Astrocyte of the cerebellum (primary cell): Measurements from ENCODE around the gene MRPS18C.
A peak's percentile ranks its signal among the peaks of the same experiment; 100 is the strongest.

Experiments
- DNase-seq: peaks from one replicate; pipeline ENCODE4 v3.0.0-alpha.2; 2011; ENCODE audit warnings: low read depth
- H3K4me3 ChIP-seq: 2 replicates; pipeline ENCODE4 v1.5.1; 2011; ENCODE audit warnings: mild to moderate bottlenecking, low read depth, low read length, moderate library complexity
- in situ Hi-C: cut with HindIII; loops from 2 replicates; pipeline ENCODE4 v1.10.0; 2017; ENCODE audit warnings: low sequenced_read_pairs
- TF ChIP-seq, protein P1 (sequence below): IDR thresholded peaks from 2 replicates; pipeline ENCODE4 v1.5.1; 2012; ENCODE audit warnings: low read length, low read depth, moderate library complexity, mild to moderate bottlenecking; ENCODE audit errors: missing control alignments

MRPS18C gene

DNA sequence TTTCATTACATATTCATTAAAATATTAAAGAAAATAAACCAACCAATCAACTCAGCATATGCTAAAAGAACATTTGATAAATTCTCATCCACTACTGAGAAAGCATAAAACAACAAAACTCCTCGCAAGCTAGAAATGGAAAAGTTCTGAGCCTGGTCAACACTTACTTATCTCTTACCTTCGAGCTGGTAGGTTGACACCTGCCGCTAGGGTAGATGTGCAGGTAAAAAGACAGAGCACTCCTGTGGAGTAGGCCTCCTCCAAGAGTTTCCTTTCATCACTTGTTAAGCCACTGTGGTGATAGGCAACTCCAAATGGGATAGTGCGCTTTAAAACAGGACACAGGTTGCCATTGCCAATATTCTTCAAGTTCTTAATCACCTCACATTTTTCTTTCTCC is 19.2 kb upstream of the MRPS18C start:
- in situ Hi-C loops: no loop called here
- H3K4me3 ChIP-seq: no peak overlapping the region
- DNase-seq: no peak
- TF ChIP-seq, protein P1, sequence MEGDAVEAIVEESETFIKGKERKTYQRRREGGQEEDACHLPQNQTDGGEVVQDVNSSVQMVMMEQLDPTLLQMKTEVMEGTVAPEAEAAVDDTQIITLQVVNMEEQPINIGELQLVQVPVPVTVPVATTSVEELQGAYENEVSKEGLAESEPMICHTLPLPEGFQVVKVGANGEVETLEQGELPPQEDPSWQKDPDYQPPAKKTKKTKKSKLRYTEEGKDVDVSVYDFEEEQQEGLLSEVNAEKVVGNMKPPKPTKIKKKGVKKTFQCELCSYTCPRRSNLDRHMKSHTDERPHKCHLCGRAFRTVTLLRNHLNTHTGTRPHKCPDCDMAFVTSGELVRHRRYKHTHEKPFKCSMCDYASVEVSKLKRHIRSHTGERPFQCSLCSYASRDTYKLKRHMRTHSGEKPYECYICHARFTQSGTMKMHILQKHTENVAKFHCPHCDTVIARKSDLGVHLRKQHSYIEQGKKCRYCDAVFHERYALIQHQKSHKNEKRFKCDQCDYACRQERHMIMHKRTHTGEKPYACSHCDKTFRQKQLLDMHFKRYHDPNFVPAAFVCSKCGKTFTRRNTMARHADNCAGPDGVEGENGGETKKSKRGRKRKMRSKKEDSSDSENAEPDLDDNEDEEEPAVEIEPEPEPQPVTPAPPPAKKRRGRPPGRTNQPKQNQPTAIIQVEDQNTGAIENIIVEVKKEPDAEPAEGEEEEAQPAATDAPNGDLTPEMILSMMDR: no peak

DNA sequence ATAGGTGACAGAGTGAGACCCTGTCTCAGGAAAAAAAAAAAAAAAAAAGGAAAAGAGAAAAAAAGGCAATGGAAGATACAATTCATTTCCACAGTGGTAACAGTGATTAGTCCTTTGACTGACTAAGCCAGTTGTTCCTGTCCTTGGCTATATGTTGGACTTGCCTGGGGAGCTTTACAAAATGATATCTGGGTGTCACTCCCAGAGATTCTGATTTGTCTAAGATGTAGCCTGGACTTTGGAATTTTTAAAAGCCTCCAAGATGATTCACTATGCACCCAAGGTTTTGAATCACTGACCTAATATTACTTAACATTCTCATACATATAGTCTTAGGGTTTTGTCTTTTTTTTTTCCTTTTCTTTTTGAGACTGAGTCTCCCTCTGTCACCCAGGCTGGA is 17.1 kb upstream of the MRPS18C start:
- TF ChIP-seq, protein P1: no peak
- in situ Hi-C loops: no loop called here
- no peak overlapping the region for H3K4me3 ChIP-seq
- no peak for DNase-seq

DNA sequence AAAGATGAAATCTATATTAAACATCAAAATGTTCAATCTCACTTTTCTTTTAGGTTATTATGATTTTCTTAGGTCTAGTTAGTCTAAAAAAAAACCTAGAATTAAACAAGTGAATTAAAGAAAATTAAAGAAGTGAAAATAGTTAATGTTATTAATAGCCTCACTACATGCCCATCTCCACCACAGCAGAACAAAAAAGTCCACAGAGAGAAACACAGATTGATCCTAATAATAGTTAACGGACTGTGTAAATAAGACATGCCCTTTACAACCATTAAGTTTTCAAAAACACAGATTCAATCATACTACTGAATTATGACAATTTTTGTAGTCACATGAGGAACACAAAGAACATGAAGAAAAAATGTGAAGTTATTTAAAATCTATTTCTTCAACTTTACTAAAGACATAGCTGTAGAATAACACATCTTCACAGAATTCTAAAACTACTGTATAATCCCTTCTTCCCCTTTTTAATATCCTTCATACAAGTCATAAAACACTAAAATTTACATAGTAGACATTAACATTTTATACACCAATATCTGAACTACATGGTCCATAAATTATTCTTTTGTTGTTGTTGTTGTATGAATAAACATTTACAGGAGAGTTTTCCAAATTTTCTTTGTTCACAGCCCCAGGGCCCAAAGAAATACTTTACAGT is 15.6 kb upstream of the MRPS18C start:
- TF ChIP-seq, protein P1: no peak
- DNase-seq: no peak
- H3K4me3 ChIP-seq: no peak overlapping the region
- in situ Hi-C loops: no loop called here

DNA sequence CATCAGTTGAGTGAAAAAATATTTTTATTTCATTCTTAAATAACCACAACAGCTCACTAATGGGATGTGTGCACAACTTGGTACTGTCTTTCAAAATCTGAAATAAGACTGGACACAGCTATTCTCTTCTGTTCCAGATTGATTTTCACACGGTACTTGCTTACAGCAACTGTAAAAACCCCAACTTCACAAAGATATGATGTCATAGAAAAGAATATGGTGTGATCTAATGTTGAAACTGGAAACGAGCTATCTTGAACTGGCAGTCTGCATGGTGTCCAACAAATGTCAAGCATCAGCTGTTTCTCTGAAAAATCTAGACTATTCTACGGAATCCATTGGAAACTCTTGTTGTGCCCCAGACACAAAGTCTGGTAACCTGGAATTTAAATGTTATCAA is 15.0 kb upstream of the MRPS18C start:
- H3K4me3 ChIP-seq: no peak overlapping the region
- no peak for DNase-seq
- in situ Hi-C loops: no loop called here
- TF ChIP-seq, protein P1: no peak

DNA sequence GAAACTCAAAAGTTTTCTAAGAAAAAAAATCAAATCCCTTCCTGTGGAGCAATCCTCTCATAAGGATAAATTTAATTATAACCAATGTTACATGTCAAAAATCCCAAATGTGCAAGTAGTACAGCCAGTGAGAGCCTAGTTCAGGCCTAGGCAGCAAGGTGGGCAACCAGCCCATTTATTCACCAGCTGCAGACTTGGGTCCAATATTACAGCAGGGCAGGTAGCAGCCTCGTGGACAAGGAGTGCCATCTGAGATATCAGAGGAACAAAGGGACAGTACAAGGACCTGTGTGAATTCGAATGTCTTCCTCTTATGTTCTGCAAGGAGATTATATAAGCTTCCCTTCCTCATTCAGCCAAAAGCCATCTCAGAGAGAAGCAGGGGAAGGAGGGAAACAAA is 6.8 kb upstream of the MRPS18C start:
- no peak for DNase-seq
- H3K4me3 ChIP-seq: no peak overlapping the region
- TF ChIP-seq, protein P1: no peak
- in situ Hi-C loops: no loop called here

DNA sequence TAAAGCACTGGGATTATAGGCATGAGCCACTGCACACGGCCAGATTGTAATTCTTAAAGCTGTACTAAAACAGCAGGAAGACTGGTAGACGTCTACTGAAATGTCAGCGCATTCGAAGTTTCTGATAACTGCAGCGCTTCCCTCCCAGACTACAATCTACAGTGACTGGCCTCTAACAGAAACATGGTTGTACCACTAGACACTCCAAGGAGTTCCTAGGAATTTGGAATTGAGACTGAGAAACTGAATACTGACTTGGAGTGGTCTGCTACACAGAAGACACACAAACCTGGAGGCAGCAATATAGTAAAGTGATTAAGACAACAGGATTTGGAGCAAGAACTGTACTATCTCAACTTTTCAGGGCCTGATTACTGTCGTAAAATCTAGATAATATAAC is 1.2 kb upstream of the MRPS18C start:
- DNase-seq: no peak
- TF ChIP-seq, protein P1: no peak
- in situ Hi-C loops: no loop called here
- H3K4me3 ChIP-seq: peak overlapping the region; percentile 91
